Measurements from ENCODE around the gene SELENOP. TPM values are rescaled to one million over a fixed set of nuclear protein-coding genes. Genes with fewer than 3 reads are reported as not detected.

SELENOP gene
- total RNA-seq, 3 donors from 2014 or later: 0.66 to 1.1 (median 0.95) TPM

DNA sequence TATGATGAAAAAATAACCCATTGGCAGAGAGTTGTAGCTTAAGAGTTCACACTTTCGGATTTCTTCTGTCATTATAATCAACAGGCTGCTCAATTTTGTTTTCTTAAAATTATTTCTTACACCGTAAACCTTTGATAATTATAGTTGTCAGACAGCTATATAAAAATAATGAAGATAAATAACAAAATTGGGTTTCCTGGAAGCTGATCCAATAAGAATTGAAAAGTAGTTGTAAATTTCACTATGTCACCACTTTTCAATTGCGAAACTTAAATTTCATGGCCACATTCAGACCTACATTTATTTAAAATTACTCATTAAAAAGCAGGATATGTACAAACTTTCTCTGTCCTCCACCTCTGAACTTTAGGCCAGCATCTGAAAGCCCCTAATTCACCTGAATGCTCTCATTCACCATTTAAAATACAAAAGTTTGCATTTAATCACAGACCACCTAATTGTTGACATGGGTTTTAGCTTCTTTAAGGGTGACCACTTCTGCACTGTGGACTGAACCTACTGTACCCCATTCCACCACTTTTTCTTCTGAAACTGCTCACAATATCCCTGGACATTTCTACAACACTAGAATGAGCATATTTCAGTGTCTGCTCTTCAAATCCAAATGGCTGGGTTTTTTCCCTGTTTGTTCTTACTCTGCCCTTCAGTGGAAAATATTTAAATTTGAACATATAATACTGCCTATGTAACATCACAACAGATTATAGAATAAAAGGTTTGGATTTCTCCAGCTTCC lies 680 bp downstream of the SELENOP start:
- Mint-ChIP-seq H3K36me3 (ENCODE audit: insufficient read depth) (no peaks in the 10 kb centered on the region), H3K27me3 (ENCODE audit: low read depth) (peaks cover 2% of the 10 kb centered on the region), H3K4me3 (no peak overlapping the region), H3K4me1 (ENCODE audit: low read depth) (peaks cover 3% of the 10 kb centered on the region), H3K9me3 (no peaks in the 10 kb centered on the region)
- DNase-seq: no peak
- ATAC-seq: no peak

DNA sequence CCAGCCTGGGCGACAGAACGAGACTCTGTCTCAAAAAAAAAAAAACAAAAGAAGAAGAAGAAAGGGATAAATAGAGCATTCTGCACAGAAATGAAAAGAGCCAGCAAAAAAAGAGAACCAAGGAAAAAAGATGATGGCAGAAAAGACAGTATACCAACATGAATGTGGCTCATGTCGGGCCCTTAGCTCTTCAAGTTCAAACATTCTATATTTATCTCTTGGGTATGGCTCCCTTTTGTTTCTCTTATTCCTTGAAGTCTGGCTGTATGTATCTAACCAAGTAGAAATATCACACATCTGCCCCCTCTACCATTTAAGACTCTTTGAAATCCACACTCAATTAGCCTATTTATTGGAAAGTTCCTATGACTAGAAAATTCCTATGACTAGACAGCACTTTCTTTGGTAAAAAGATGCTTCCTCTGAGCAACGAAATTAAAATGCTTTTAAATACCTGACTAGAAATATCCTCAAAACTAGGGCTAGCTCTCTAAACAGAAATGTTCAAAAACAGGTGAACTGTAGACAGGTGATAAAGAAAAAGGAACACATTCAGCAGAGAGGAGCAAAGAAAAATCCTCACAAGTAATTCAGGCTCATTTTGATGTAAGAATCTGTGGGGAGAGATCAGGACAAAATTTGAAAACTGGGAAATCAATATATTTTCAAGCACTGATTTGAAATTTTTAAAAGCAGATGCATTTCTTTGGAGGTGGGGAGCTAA lies 2.6 kb downstream of the SELENOP start:
- Mint-ChIP-seq H3K27me3 (ENCODE audit: low read depth) (peaks cover 2% of the 10 kb centered on the region), H3K4me1 (ENCODE audit: low read depth) (peaks cover 3% of the 10 kb centered on the region), H3K4me3 (no peak overlapping the region), H3K9me3 (no peaks in the 10 kb centered on the region), H3K36me3 (ENCODE audit: insufficient read depth) (no peaks in the 10 kb centered on the region)
- no peak for ATAC-seq
- no peak for DNase-seq

DNA sequence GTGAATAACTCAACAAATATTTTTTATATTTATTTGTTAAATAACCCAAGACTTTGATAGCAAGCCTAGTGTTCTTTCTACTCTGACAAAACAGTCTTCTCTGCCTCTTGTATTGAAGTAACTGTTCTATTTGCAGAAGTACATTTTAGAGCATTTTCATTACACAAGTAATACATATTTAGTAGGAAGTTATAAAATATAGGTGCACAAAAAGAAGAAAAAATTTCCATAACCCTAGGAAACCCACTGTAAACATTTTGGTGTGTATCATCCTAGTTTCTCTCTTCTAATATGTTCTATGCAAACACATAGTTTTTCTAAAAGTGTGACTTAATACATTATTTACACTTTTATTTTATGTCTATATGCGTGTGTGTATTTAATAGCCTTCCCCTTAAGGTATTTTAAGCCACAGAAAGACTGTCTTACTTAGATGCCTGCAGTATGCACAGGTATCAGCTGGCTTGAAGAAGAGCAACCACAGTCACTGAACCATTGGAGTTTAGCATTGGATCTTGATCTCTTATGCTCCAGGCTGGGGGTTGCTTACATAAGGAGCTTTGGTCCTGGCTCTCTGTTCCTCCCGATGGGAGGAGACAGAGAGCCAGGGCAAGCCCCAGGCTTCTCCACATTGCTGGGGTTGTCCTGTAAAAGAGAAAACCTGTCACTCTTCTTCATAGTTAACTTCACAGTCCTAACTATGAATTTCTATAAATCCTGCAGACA lies 3.8 kb downstream of the SELENOP start:
- H3K36me3 Mint-ChIP-seq (ENCODE audit: insufficient read depth): no peaks in the 10 kb centered on the region
- H3K27me3 Mint-ChIP-seq (ENCODE audit: low read depth): peaks cover 2% of the 10 kb centered on the region
- peaks cover 3% of the 10 kb centered on the region for H3K4me1 Mint-ChIP-seq (ENCODE audit: low read depth)
- no peaks in the 10 kb centered on the region for H3K9me3 Mint-ChIP-seq
- no peak for ATAC-seq
- DNase-seq: no peak
- no peak overlapping the region for H3K4me3 Mint-ChIP-seq

DNA sequence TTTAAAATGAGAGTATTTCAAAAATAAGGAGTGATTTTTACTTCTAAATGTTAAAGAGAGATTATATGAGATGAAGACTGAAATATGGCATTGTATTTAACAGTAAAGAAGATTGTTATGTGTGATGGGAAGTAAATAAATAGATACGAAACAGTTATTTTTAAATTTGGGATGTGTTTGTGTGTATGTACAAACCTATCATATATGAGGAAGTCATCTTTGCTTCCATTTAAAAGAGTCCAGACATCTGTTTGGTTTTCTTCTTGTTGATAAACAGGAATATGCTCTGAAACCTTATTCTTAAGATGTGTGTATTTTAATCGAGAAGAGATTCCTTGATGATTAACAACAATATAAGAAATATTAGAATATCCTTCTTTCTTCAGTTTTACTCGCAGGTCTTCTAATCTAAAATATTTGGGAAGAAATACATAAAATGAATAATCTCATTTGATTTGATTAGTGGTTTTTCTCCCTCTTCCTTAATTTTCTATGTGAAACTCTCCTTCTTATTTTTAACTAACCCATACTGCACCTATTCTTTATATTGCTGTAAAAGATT lies 4.9 kb downstream of the SELENOP start:
- Mint-ChIP-seq H3K27me3 (ENCODE audit: low read depth) (peaks cover 2% of the 10 kb centered on the region), H3K9me3 (no peaks in the 10 kb centered on the region), H3K36me3 (ENCODE audit: insufficient read depth) (no peaks in the 10 kb centered on the region), H3K4me3 (no peak overlapping the region), H3K4me1 (ENCODE audit: low read depth) (peaks cover 2% of the 10 kb centered on the region)
- ATAC-seq: no peak
- no peak for DNase-seq

DNA sequence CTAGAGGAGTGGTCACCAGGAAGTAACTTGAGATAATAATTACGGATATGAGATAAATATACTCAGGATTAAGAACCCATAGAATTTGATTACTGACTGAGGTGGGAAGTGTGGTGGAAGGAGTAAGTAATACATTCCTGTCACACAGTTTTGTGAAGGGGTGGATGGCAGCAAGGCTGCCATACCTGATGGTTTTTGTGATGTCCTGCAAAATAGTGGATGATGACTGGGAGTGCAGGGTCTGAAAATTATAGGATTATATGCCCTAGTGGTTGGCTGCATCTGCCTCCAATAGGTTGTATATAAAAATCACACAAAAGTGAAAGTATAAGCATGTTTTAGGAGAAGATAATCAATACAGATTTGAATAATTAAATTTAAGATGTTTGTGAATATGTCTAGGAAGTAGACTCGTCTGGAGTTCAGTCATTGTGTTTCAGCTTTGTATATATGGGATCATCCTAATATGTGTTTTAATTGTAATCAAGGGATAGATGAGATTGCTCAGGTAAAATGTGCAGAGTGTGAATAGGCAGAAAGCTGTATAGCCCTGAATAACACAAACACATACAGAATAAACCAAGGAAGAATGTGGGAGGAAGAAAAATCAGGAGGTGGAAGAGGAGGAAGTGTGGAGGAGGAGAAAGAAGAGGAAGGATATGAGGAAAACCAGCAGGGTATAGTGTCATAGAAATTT lies 5.5 kb downstream of the SELENOP start:
- Mint-ChIP-seq H3K36me3 (ENCODE audit: insufficient read depth) (no peaks in the 10 kb centered on the region), H3K4me3 (no peak overlapping the region), H3K9me3 (no peaks in the 10 kb centered on the region), H3K4me1 (ENCODE audit: low read depth) (no peaks in the 10 kb centered on the region), H3K27me3 (ENCODE audit: low read depth) (peaks cover 2% of the 10 kb centered on the region)
- no peak for ATAC-seq
- no peak for DNase-seq

DNA sequence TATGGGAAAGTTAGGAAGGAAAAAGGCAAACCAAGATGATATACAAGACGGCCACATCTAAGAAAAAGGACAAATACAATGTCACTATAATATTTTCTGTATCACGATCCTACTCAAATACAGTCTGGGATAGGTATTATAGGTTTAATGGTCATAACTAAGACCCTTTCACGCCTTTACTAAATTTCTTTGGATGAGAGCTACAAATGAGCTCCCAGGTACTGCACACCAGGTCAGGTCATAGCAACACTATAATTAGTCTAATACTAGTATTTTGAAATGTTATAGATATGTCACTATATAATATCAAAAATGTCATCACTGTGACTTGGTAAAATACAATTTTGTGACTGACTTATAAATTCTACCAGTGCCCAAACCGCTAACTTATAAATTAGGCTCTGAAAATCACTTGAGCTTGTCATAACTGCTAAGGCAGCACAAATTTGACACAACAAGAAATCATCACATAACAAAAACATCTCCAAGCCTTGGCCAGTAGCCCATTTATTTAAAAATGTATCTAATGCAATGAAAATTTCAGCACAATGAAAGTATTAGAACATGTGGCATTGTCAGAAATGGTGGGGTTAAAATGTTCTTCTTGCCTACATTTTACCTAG lies 6.9 kb downstream of the SELENOP start:
- ATAC-seq: no peak
- Mint-ChIP-seq H3K4me3 (no peak overlapping the region), H3K36me3 (ENCODE audit: insufficient read depth) (no peaks in the 10 kb centered on the region), H3K9me3 (no peaks in the 10 kb centered on the region), H3K4me1 (ENCODE audit: low read depth) (no peaks in the 10 kb centered on the region), H3K27me3 (ENCODE audit: low read depth) (peaks cover 2% of the 10 kb centered on the region)
- no peak for DNase-seq

DNA sequence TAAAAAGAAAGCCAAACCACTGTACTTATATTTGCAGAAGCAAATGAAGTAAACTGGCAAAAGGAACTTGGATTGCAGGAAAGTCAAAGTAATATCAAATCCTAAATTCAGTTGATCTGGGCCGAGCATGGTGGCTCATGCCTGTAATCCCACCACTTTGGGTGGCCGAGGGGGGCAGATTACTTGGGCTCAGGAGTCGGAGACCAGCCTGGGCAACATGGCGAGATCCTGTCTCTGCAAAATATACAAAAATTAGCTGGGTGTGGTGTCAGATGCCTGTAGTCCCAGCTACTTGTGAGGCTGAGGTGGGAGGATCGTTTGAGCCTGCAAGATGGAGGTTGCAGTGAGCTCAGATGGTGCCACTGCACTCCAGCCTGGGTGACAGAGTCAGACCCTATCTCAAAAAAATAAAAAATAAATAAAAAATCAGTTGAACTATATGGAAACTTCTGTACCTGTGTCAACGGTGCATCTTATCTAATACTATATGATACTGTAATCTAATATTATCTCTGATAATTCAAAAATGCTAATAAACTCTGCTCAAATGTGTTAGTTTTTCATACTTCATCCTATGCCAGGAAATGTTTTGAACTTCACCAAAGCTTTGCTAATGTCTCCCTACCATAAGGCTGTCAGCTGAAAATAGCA lies 10.1 kb downstream of the SELENOP start:
- no peak for ATAC-seq

DNA sequence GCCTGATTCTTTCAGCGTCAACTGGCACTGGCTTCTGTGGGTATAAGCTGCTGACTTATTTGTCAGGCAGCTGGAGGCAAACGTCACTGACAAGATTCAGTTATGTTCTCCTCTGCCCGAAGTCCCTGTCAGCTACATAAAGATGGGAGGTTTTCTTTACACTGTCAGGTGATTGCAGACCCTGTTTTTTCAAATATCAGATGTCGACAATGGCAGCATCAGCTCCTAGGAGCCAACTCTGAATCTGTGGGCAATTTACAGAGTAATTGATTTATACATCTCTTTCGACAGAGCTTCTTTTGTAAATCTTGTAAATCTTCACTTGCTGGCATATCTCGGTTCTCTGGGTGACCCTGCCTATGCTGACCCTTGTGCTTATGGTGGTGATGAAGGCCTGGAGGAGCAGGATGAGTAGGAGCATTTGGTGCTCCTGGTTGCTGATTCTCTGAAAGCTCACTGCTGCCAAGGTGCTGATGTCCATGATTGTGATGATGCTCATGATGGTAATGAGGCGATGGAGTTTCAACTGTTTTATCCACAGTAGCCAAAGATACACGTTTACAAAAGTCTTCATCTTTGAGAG lies 10.9 kb downstream of the SELENOP start:
- H3K4me3 Mint-ChIP-seq: no peak overlapping the region
- peaks cover 5% of the 10 kb centered on the region for H3K9me3 Mint-ChIP-seq
- ATAC-seq (no peak), DNase-seq (no peak)
- no peaks in the 10 kb centered on the region for H3K4me1 Mint-ChIP-seq (ENCODE audit: low read depth)
- H3K27me3 Mint-ChIP-seq (ENCODE audit: low read depth): no peaks in the 10 kb centered on the region
- peaks cover 6% of the 10 kb centered on the region for H3K36me3 Mint-ChIP-seq (ENCODE audit: insufficient read depth)

More for the DNA sequence above, 10.1 kb downstream of the SELENOP start:
- Mint-ChIP-seq H3K4me3 (no peak overlapping the region), H3K9me3 (peaks cover 5% of the 10 kb centered on the region), H3K27me3 (ENCODE audit: low read depth) (peaks cover 2% of the 10 kb centered on the region), H3K36me3 (ENCODE audit: insufficient read depth) (peaks cover 6% of the 10 kb centered on the region), H3K4me1 (ENCODE audit: low read depth) (no peaks in the 10 kb centered on the region)
- no peak for DNase-seq

DNA sequence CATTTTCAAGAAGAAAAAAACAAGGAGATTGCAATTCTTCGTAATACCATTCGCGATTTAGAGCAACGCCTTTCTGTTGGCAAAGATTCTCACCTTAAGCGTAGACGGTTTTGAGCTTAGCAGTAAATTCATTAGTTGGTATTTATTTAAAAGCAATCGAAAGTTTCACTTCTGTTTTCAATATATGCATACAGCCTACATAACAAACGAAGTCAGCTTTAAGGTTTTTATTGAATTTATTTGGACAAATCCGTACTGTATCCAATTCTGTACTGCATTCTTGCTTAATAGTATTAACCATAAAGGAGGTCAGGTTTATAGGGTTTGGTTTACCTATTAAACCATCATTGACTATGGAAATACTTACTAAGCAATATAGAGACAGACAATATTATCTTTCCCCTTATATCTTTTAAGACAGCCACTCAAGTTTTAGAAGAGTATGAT lies 12.0 kb downstream of the SELENOP start:
- H3K9me3 Mint-ChIP-seq: peaks cover 6% of the 10 kb centered on the region
- no peak for DNase-seq
- peaks cover 7% of the 10 kb centered on the region for H3K36me3 Mint-ChIP-seq (ENCODE audit: insufficient read depth)
- H3K27me3 Mint-ChIP-seq (ENCODE audit: low read depth): no peaks in the 10 kb centered on the region
- ATAC-seq: no peak
- H3K4me1 Mint-ChIP-seq (ENCODE audit: low read depth): no peaks in the 10 kb centered on the region
- H3K4me3 Mint-ChIP-seq: no peak overlapping the region

DNA sequence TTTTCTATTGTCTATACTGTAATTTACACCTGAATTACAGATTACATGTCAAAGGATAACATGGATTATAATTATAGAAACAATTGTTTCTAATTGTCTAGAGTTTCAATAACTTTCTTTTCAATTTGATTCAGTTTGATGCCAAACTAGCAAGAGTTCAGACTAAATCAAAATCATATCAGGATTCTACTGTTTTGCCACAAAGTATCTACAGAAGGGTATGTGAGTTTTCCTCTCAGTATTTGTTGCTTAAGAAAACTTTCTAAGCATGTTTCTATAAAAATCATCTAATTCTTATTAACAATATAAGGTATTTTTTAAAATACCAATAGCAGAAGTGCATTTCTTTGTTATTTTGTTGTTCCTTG lies 12.5 kb downstream of the SELENOP start:
- ATAC-seq: no peak
- Mint-ChIP-seq H3K36me3 (ENCODE audit: insufficient read depth) (peaks cover 12% of the 10 kb centered on the region), H3K27me3 (ENCODE audit: low read depth) (no peaks in the 10 kb centered on the region), H3K4me1 (ENCODE audit: low read depth) (no peaks in the 10 kb centered on the region), H3K9me3 (peaks cover 10% of the 10 kb centered on the region), H3K4me3 (no peak overlapping the region)
- no peak for DNase-seq

DNA sequence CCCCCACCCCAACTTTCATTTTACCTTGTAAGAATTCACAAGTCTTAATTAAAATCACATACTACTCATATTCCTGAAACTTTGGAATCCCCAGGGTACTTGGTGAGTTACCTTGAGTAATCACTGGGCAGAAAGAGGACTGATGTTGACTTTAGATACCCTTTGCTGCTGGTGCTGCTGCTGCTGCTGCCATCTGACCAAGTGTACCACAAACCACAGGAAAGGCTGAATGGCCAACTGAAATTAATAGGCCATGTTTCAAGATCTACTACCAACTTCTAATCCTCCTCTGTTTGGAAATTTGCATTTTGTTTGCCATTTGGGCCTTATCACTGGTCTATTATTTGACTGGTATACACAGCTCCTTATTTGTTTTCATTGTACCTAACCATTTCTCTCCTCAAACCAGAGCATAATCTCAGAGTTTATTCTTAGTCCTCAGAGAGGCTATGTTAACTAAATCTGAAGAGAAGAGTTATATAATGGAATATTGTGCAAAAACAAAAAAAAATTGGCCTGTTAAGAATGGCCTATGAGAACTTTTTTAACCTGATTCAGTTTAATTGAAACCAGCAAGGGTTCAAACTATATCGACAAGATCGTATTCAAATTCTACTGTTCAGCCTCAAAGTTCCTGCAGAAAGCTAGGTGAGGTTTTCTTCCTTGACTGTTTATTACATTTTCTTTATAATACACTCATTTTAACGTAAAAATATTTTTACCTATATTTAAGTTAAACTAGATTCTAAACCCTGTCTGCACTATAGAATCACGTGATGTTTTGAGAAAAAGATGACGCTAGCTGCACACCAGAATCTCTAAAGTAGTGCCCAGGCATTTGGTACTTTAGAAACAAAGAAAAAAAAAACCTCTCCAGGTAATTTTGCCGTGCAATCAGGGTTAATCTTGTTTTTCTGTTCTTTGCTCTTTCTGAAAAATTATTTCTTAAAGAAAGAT lies 13.1 kb downstream of the SELENOP start:
- Mint-ChIP-seq H3K27me3 (ENCODE audit: low read depth) (no peaks in the 10 kb centered on the region), H3K4me1 (ENCODE audit: low read depth) (no peaks in the 10 kb centered on the region), H3K9me3 (peaks cover 15% of the 10 kb centered on the region), H3K4me3 (no peak overlapping the region), H3K36me3 (ENCODE audit: insufficient read depth) (peaks cover 18% of the 10 kb centered on the region)
- no peak for ATAC-seq
- no peak for DNase-seq

DNA sequence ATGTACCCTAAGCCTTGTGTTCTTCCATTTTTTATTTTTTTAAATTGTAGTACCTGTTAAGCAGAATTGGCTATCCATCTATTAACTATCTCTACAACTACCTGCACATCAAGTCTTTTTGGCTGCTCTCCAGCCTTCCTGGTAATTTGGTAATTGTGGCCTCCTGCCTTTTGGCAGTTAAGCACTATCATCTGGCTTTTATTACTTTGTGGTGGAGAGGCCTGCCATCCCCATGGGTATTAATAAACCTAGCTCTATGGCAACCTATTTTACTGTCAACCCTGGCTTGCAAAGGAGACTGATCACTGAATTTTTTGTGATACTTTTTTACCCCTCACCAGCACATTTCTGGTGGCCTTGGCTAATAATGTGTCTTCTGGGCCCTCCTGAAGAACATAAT lies 20.5 kb downstream of the SELENOP start:
- ATAC-seq (no peak), DNase-seq (no peak)
- Mint-ChIP-seq H3K9me3 (peaks cover 29% of the 10 kb centered on the region), H3K27me3 (ENCODE audit: low read depth) (no peaks in the 10 kb centered on the region), H3K36me3 (ENCODE audit: insufficient read depth) (peaks cover 28% of the 10 kb centered on the region), H3K4me1 (ENCODE audit: low read depth) (no peaks in the 10 kb centered on the region), H3K4me3 (no peak overlapping the region)

All from activated T-cell treated with anti-CD3 and anti-CD28 coated beads, Interleukin-2, amount 50 U/mL, for 4 hours (primary cell).